Measurements from ENCODE around the gene ADAT3. TPM values are rescaled to one million over a fixed set of nuclear protein-coding genes. Genes with fewer than 3 reads are reported as not detected.

The ADAT3 gene
- total RNA-seq, 4 donors from 2014 or later, result 2.1 to 3.6 (median 3.1) TPM

GRCh38 chr19:1956868-1957492 lies 51.8 kb downstream of the ADAT3 start:
- no peaks in the 10 kb centered on the region for H3K9me3 ChIP-seq
- no peak overlapping the region for H3K4me3 ChIP-seq
- no peak for TF ChIP-seq POLR2A (IDR thresholded peaks at IDR 0.05)
- TF ChIP-seq, protein P1, sequence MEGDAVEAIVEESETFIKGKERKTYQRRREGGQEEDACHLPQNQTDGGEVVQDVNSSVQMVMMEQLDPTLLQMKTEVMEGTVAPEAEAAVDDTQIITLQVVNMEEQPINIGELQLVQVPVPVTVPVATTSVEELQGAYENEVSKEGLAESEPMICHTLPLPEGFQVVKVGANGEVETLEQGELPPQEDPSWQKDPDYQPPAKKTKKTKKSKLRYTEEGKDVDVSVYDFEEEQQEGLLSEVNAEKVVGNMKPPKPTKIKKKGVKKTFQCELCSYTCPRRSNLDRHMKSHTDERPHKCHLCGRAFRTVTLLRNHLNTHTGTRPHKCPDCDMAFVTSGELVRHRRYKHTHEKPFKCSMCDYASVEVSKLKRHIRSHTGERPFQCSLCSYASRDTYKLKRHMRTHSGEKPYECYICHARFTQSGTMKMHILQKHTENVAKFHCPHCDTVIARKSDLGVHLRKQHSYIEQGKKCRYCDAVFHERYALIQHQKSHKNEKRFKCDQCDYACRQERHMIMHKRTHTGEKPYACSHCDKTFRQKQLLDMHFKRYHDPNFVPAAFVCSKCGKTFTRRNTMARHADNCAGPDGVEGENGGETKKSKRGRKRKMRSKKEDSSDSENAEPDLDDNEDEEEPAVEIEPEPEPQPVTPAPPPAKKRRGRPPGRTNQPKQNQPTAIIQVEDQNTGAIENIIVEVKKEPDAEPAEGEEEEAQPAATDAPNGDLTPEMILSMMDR (IDR thresholded peaks at IDR 0.05 in 4 of 5, conservative IDR thresholded peaks at IDR 0.05 in 1 of 5), result no peak
- H3K27ac ChIP-seq, result peak overlapping the region; percentile 55 to 74 (median 66)
- intact Hi-C loops (cut with DNase I; ENCODE audit: low total_unique reads), result no loop called here
- in situ Hi-C loops (cut with MboI; ENCODE audit: low sequenced_read_pairs in 4 of 4), result no loop called here
- DNase-seq (peak; percentile 77 to 92), ATAC-seq (peak; percentile 88 to 96)
- no peaks in the 10 kb centered on the region for H3K36me3 ChIP-seq
- H3K27me3 ChIP-seq, result no peaks in the 10 kb centered on the region
- H3K4me1 ChIP-seq, result peaks cover 12 to 16% of the 10 kb centered on the region in 2 donors

GRCh38 chr19:1957562-1958248 lies 52.5 kb downstream of the ADAT3 start:
- TF ChIP-seq POLR2A (IDR thresholded peaks at IDR 0.05), result no peak
- TF ChIP-seq, protein P1 (IDR thresholded peaks at IDR 0.05 in 4 of 5, conservative IDR thresholded peaks at IDR 0.05 in 1 of 5), result no peak
- DNase-seq, result no peak
- ATAC-seq, result no peak

DNA sequence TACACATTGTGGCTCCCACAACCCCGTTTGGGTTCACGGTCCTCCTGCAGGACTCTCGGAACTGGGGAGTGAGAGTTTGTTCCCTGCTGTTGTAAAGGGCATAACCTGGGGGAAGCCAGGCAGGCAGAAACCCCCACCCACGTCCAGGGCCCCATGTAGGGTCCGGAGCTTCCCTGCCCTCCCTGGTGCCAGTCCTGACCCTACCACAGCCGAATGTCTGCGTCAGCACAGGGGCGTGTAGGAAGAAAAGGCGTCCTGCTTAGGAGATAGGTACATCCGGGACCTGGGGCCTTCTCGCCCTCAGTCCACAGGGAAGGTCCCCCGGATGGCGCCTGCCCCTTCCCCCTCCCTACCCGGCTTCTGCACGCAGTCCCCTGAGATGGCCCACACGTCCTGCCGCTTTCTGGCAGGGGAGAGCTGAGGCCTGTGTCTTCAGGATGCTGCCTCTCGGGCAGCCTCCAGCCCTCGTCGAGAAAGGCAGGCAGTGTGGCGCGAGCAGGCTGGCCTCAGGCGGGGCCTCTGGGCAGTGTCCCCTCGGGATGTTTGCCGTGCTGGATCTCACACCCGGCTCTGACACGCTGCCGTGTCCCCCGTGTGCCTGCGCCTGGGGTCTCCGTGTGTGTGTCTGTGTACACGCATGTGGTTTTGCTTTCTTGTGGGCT lies 54.9 kb downstream of the ADAT3 start:
- in situ Hi-C loops (cut with MboI; ENCODE audit: low sequenced_read_pairs in 4 of 4), result no loop called here
- H3K4me3 ChIP-seq, result no peak overlapping the region
- TF ChIP-seq, protein P1 (IDR thresholded peaks at IDR 0.05 in 4 of 5, conservative IDR thresholded peaks at IDR 0.05 in 1 of 5), result no peak
- no peak for TF ChIP-seq POLR2A (IDR thresholded peaks at IDR 0.05)
- ATAC-seq (no peak), DNase-seq (no peak)
- H3K4me1 ChIP-seq, result peaks cover 12 to 16% of the 10 kb centered on the region in 2 donors
- no peak overlapping the region for H3K27ac ChIP-seq
- no peaks in the 10 kb centered on the region for H3K36me3 ChIP-seq
- intact Hi-C loops (cut with DNase I; ENCODE audit: low total_unique reads), result no loop called here
- H3K9me3 ChIP-seq, result no peaks in the 10 kb centered on the region
- no peaks in the 10 kb centered on the region for H3K27me3 ChIP-seq

More at GRCh38 chr19:1957562-1958248, 52.5 kb downstream of the ADAT3 start:
- H3K4me3 ChIP-seq, result no peak overlapping the region
- in situ Hi-C loops (cut with MboI; ENCODE audit: low sequenced_read_pairs in 4 of 4) (no loop called here), intact Hi-C loops (cut with DNase I; ENCODE audit: low total_unique reads) (no loop called here)
- no peaks in the 10 kb centered on the region for H3K36me3 ChIP-seq
- H3K27ac ChIP-seq, result peak overlapping the region; percentile 55 to 74 (median 66)
- peaks cover 12 to 16% of the 10 kb centered on the region in 2 donors for H3K4me1 ChIP-seq
- H3K9me3 ChIP-seq, result no peaks in the 10 kb centered on the region
- no peaks in the 10 kb centered on the region for H3K27me3 ChIP-seq

GRCh38 chr19:1961000-1961883 lies 56.0 kb downstream of the ADAT3 start:
- DNase-seq, result no peak
- intact Hi-C loops (cut with DNase I; ENCODE audit: low total_unique reads), result no loop called here
- Histone ChIP-seq H3K4me1 (peaks cover 12 to 16% of the 10 kb centered on the region in 2 donors), H3K9me3 (no peaks in the 10 kb centered on the region), H3K27me3 (no peaks in the 10 kb centered on the region), H3K4me3 (no peak overlapping the region), H3K36me3 (no peaks in the 10 kb centered on the region), H3K27ac (no peak overlapping the region)
- no peak for TF ChIP-seq POLR2A (IDR thresholded peaks at IDR 0.05)
- TF ChIP-seq, protein P1 (IDR thresholded peaks at IDR 0.05 in 4 of 5, conservative IDR thresholded peaks at IDR 0.05 in 1 of 5), result no peak
- in situ Hi-C loops (cut with MboI; ENCODE audit: low sequenced_read_pairs in 4 of 4), result no loop called here
- ATAC-seq, result no peak
